Measurements from ENCODE around the gene FOXJ3. TPM values are rescaled to one million over a fixed set of nuclear protein-coding genes. Genes with fewer than 3 reads are reported as not detected.

FOXJ3 gene
- polyA plus RNA-seq, 1 of the 3 experiments (the other 2 are of a cell fraction), result 16.0 TPM

DNA sequence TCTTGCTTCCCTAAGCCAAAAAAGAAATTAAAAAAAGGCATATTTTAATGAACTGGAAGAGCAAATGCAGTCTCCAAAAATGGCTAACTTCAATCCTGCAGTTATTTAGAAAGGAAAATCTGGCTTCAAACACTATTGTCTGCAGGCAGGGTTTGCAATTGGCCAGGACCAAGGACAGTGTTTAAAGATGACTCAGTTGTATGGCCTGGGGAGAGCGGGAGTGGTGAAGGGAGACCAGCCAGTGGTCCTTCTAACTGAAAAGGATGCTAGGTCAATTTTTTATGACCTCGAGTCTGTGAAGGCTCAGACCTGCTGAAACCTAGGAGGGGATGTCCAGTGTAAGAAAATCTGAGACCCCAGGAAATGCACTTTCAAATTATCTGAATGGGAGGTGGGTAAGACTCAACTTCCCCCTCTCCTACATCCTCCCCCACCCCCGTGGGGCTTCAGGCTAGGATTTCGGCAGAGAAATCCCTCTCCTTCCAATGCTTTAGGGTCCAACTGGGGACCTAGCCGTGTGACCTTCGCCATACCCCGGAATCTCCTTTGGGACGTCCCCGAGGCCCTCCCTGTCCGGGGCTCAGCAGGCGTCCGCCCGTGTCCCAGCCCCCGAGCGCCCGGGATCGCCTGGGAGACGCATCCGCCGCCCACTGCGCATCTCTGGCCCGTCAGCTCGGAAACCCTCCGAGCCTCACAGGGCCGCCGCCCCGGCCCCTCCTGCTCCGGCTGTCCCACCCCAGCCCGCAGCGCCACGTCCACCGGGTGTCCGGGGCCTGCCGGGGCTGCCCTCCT, 45.0 kb upstream of the FOXJ3 start (continued):
- TF ChIP-seq, protein P1, sequence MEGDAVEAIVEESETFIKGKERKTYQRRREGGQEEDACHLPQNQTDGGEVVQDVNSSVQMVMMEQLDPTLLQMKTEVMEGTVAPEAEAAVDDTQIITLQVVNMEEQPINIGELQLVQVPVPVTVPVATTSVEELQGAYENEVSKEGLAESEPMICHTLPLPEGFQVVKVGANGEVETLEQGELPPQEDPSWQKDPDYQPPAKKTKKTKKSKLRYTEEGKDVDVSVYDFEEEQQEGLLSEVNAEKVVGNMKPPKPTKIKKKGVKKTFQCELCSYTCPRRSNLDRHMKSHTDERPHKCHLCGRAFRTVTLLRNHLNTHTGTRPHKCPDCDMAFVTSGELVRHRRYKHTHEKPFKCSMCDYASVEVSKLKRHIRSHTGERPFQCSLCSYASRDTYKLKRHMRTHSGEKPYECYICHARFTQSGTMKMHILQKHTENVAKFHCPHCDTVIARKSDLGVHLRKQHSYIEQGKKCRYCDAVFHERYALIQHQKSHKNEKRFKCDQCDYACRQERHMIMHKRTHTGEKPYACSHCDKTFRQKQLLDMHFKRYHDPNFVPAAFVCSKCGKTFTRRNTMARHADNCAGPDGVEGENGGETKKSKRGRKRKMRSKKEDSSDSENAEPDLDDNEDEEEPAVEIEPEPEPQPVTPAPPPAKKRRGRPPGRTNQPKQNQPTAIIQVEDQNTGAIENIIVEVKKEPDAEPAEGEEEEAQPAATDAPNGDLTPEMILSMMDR (IDR thresholded peaks at IDR 0.05), result no peak
- TF ChIP-seq GATA2 (CRISPR knock-in tag; IDR thresholded peaks at IDR 0.05) (no peak), POLR2AphosphoS5 (IDR thresholded peaks at IDR 0.05; ENCODE audit: low read depth, low read length) (no peak), ELF1 (IDR thresholded peaks at IDR 0.05) (no peak), GABPA (IDR thresholded peaks at IDR 0.05; ENCODE audit: low read depth) (no peak), SMC3 (IDR thresholded peaks at IDR 0.05; ENCODE audit: low read depth, low read length) (no peak), RFX5 (IDR thresholded peaks at IDR 0.05; ENCODE audit: low read length) (no peak), TAF1 (IDR thresholded peaks at IDR 0.05; ENCODE audit: borderline replicate concordance, low read depth, low read length) (no peak), EP300 (IDR thresholded peaks at IDR 0.05; ENCODE audit: borderline replicate concordance in 1 of 2, low read depth in 1 of 2, low read length in 1 of 2) (no peak), NFIC (IDR thresholded peaks at IDR 0.05; ENCODE audit: borderline replicate concordance) (no peak), FOXM1 (IDR thresholded peaks at IDR 0.05; ENCODE audit: low read depth) (no peak), FOXJ3 (CRISPR knock-in tag; IDR thresholded peaks at IDR 0.05) (no peak), CHD2 (IDR thresholded peaks at IDR 0.05; ENCODE audit: low read length, partially characterized antibody) (no peak), TEAD4 (IDR thresholded peaks at IDR 0.05; ENCODE audit: borderline replicate concordance, insufficient read depth) (no peak), SIN3A (IDR thresholded peaks at IDR 0.05; ENCODE audit: borderline replicate concordance, low read depth, low read length) (no peak), EZH2phosphoT487 (IDR thresholded peaks at IDR 0.05; ENCODE audit: borderline replicate concordance, low read depth) (no peak)
- TF ChIP-seq, protein P2, sequence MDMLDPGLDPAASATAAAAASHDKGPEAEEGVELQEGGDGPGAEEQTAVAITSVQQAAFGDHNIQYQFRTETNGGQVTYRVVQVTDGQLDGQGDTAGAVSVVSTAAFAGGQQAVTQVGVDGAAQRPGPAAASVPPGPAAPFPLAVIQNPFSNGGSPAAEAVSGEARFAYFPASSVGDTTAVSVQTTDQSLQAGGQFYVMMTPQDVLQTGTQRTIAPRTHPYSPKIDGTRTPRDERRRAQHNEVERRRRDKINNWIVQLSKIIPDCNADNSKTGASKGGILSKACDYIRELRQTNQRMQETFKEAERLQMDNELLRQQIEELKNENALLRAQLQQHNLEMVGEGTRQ (IDR thresholded peaks at IDR 0.05; ENCODE audit: borderline replicate concordance, low read depth, low read length), result no peak
- TF ChIP-seq, protein P3, sequence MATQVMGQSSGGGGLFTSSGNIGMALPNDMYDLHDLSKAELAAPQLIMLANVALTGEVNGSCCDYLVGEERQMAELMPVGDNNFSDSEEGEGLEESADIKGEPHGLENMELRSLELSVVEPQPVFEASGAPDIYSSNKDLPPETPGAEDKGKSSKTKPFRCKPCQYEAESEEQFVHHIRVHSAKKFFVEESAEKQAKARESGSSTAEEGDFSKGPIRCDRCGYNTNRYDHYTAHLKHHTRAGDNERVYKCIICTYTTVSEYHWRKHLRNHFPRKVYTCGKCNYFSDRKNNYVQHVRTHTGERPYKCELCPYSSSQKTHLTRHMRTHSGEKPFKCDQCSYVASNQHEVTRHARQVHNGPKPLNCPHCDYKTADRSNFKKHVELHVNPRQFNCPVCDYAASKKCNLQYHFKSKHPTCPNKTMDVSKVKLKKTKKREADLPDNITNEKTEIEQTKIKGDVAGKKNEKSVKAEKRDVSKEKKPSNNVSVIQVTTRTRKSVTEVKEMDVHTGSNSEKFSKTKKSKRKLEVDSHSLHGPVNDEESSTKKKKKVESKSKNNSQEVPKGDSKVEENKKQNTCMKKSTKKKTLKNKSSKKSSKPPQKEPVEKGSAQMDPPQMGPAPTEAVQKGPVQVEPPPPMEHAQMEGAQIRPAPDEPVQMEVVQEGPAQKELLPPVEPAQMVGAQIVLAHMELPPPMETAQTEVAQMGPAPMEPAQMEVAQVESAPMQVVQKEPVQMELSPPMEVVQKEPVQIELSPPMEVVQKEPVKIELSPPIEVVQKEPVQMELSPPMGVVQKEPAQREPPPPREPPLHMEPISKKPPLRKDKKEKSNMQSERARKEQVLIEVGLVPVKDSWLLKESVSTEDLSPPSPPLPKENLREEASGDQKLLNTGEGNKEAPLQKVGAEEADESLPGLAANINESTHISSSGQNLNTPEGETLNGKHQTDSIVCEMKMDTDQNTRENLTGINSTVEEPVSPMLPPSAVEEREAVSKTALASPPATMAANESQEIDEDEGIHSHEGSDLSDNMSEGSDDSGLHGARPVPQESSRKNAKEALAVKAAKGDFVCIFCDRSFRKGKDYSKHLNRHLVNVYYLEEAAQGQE (IDR thresholded peaks at IDR 0.05; ENCODE audit: low read depth, low read length), result peak; percentile 98
